RWPE2 (cell line): ENCODE results near the gene RREB1.

Experiments used
- ATAC-seq: fragments of 200-7000 bp; cut with Tn5 transposase; 3 replicates; pipeline ENCODE4 v1.9.1; 2021; ENCODE audit warnings: low read depth
- DNase-seq: peaks from one replicate; pipeline ENCODE4 v3.0.0-alpha.2; 2020; ENCODE audit warnings: low spot score
- H3K27ac ChIP-seq: fragments of 450-650 bp; 2 replicates; pipeline ENCODE4 v1.5.1; 2017; ENCODE audit warnings: mild to moderate bottlenecking; ENCODE audit not compliant: poor library complexity, severe bottlenecking
- H3K27me3 ChIP-seq: fragments of 250-450 bp; sonication (Bioruptor Pico); 2 replicates; pipeline ENCODE4 v1.5.1; 2021; ENCODE audit warnings: mild to moderate bottlenecking, moderate library complexity; ENCODE audit not compliant: insufficient read depth, poor library complexity, severe bottlenecking
- H3K36me3 ChIP-seq: fragments of 250-450 bp; sonication (Bioruptor Pico); 2 replicates; pipeline ENCODE4 v1.5.1; 2020; ENCODE audit warnings: low read depth, mild to moderate bottlenecking, moderate library complexity
- H3K4me1 ChIP-seq: fragments of 250-450 bp; sonication (Bioruptor Pico); 2 replicates; pipeline ENCODE4 v1.5.1; 2021; ENCODE audit warnings: mild to moderate bottlenecking, moderate library complexity; ENCODE audit not compliant: insufficient read depth, poor library complexity, severe bottlenecking
- H3K4me3 ChIP-seq: fragments of 250-450 bp; sonication (Bioruptor Pico); 2 replicates; pipeline ENCODE4 v1.5.1; 2021; ENCODE audit warnings: mild to moderate bottlenecking, moderate library complexity; ENCODE audit not compliant: severe bottlenecking
- H3K9me3 ChIP-seq: fragments of 250-450 bp; sonication (Bioruptor Pico); 2 replicates; pipeline ENCODE4 v1.5.1; 2021; ENCODE audit warnings: mild to moderate bottlenecking, moderate library complexity; ENCODE audit not compliant: severe bottlenecking
- CTCF ChIP-seq: fragments of 450-650 bp; IDR thresholded peaks from one replicate; pipeline ENCODE4 v1.5.1; 2017; ENCODE audit warnings: mild to moderate bottlenecking, moderate library complexity; ENCODE audit not compliant: poor library complexity, severe bottlenecking

RREB1 gene

GRCh38 chr6:7145885-7146828 lies 38.4 kb downstream of the RREB1 start:
- H3K9me3 ChIP-seq, result no peaks in the 10 kb centered on the region
- no peak for DNase-seq
- peak overlapping the region; percentile 5 for H3K4me3 ChIP-seq
- peak; percentile 67 for ATAC-seq
- no peak for TF ChIP-seq CTCF
- H3K4me1 ChIP-seq, result peaks cover 63% of the 10 kb centered on the region
- peak overlapping the region; percentile 81 for H3K27ac ChIP-seq
- H3K36me3 ChIP-seq, result peaks cover 2% of the 10 kb centered on the region; the same call in 1 of the 2 replicates
- no peaks in the 10 kb centered on the region for H3K27me3 ChIP-seq

- ATAC-seq (no peak), DNase-seq (no peak)
- Histone ChIP-seq H3K4me1 (peaks cover 68% of the 10 kb centered on the region), H3K4me3 (no peak overlapping the region), H3K36me3 (peaks cover 8% of the 10 kb centered on the region; the same call in 1 of the 2 replicates), H3K27ac (peak overlapping the region; percentile 81), H3K27me3 (no peaks in the 10 kb centered on the region), H3K9me3 (no peaks in the 10 kb centered on the region)
- TF ChIP-seq CTCF, result no peak
Measured at GRCh38 chr6:7147051-7147671, 39.4 kb downstream of the RREB1 start.

- DNase-seq, result no peak
- ATAC-seq, result peak; percentile 72
Measured at GRCh38 chr6:7148100-7148822, 40.5 kb downstream of the RREB1 start.

GRCh38 chr6:7150381-7151064 lies 42.8 kb downstream of the RREB1 start:
- Histone ChIP-seq H3K27ac (no peak overlapping the region), H3K4me3 (no peak overlapping the region), H3K4me1 (peaks cover 60% of the 10 kb centered on the region), H3K27me3 (no peaks in the 10 kb centered on the region), H3K36me3 (peaks cover 16% of the 10 kb centered on the region; the same call in 1 of the 2 replicates), H3K9me3 (no peaks in the 10 kb centered on the region)
- DNase-seq (no peak), ATAC-seq (no peak)
- TF ChIP-seq CTCF, result no peak

More at GRCh38 chr6:7148100-7148822, 40.5 kb downstream of the RREB1 start:
- H3K9me3 ChIP-seq, result no peaks in the 10 kb centered on the region
- H3K4me3 ChIP-seq, result no peak overlapping the region
- peak overlapping the region; percentile 81 for H3K27ac ChIP-seq
- no peaks in the 10 kb centered on the region for H3K27me3 ChIP-seq
- peaks cover 16% of the 10 kb centered on the region; the same call in 1 of the 2 replicates for H3K36me3 ChIP-seq
- TF ChIP-seq CTCF, result no peak
- H3K4me1 ChIP-seq, result peaks cover 74% of the 10 kb centered on the region
